Fibroblast of pulmonary artery (primary cell): Measurements from ENCODE around the gene TBRG1.

Experiments
- DNase-seq: peaks from one replicate; pipeline ENCODE4 v3.0.0-alpha.2; 2010; ENCODE audit warnings: low read depth
- H3K4me3 ChIP-seq: replicated peaks from 2 replicates; pipeline ENCODE4 v1.5.1; 2011; ENCODE audit warnings: low read depth, mild to moderate bottlenecking, control low read depth, low read length, moderate library complexity
- TF ChIP-seq, protein P1 (sequence below): IDR thresholded peaks from 2 replicates; pipeline ENCODE4 v1.5.1; 2011; ENCODE audit warnings: mild to moderate bottlenecking, control low read depth, low read length, inconsistent platforms; ENCODE audit errors: missing control alignments

The TBRG1 gene

DNA sequence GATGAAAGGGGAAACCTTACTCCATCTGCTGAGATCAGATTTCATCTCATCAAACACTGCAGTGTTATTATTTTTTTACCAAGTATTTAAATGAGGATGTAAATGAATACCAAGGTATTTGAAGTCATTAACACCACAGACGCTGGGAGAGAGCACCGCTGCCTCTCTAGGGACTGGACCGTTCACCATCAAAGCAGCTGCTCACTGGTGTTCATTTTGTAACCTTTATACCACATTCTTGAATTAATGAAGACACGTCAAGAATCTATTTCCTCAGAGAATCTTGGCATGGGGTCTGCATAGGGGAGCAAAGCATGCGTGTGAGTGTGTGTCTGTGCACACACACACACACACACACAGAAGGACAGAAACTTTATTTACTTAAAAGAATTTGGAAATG lies 35.2 kb downstream of the TBRG1 start:
- H3K4me3 ChIP-seq, result no peak overlapping the region
- no peak for DNase-seq
- TF ChIP-seq, protein P1, sequence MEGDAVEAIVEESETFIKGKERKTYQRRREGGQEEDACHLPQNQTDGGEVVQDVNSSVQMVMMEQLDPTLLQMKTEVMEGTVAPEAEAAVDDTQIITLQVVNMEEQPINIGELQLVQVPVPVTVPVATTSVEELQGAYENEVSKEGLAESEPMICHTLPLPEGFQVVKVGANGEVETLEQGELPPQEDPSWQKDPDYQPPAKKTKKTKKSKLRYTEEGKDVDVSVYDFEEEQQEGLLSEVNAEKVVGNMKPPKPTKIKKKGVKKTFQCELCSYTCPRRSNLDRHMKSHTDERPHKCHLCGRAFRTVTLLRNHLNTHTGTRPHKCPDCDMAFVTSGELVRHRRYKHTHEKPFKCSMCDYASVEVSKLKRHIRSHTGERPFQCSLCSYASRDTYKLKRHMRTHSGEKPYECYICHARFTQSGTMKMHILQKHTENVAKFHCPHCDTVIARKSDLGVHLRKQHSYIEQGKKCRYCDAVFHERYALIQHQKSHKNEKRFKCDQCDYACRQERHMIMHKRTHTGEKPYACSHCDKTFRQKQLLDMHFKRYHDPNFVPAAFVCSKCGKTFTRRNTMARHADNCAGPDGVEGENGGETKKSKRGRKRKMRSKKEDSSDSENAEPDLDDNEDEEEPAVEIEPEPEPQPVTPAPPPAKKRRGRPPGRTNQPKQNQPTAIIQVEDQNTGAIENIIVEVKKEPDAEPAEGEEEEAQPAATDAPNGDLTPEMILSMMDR, result no peak

DNA sequence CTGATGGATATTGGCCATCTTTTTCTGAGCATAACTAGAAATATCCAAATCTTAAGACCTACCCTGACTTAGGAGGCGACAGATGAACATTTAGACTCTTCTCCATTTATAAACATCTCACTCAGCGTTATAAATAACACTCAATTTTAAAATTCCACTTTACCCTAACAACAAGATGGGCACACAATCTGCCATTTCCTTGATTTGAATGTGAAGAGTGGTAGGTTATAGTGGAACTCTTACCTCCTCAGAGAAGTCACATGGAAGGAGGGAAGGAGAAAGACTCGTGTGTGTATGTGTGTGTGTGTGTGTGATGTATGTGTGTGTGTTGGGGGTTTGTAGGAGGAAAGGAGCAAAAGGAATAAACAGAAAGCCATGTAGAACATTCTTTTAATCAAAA lies 35.8 kb downstream of the TBRG1 start:
- DNase-seq, result no peak
- TF ChIP-seq, protein P1, result no peak
- H3K4me3 ChIP-seq, result no peak overlapping the region

DNA sequence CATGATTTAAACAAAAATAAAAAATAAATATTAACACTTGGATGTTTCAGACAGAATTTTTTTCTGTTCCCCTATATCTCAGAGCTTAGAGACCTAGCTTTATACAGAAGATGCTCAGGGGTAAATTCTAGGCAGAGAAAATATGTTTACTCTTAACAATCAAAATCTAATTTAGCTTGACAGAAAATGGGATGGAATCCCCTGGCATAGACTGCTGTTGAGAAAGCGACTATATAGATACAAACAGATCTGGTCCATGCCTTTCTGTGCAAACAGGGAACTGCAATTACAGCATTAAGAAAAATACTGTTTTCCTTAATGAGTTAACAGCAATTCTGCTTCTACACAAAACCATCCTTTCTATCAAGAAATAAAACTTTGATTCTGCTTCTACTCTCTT lies 36.3 kb downstream of the TBRG1 start:
- TF ChIP-seq, protein P1, result no peak
- H3K4me3 ChIP-seq, result no peak overlapping the region
- no peak for DNase-seq

DNA sequence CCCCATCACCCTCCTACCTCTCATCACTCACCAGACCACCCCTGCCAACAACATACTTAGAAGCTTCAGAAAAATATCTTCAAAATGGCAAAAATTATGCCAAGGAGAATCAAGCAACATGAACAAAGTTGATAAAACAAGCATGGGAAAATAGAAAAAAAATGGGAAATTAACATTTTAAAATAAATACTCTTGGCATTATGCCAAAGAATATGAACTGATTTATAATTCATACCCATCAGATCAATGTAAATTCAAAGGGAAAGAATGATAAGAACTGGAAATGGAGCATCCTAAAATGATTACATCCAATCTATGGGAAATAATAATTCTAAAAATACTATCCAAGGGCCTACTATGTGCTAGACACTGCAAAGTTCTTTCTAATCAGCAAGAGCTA lies 38.9 kb downstream of the TBRG1 start:
- no peak overlapping the region for H3K4me3 ChIP-seq
- DNase-seq, result no peak
- TF ChIP-seq, protein P1, result no peak

DNA sequence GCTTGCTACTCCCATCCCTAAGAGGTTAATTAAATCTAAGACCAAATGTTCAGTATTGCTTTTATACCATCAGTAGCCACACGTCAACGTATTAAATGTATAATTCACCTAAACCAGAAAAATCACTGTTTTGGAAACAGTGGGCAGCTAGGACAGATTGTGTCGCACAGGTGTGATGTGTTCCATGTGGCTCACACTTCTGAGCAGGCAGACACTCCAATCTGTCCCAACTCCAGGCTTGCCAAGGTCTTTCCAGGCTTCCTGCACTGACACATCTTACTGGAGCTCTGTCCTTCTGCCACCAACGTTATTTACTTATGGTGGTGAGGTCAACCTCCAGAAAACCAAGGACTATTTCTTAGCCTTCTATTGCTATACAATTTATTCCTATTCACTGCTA lies 39.4 kb downstream of the TBRG1 start:
- TF ChIP-seq, protein P1, result no peak
- no peak for DNase-seq
- no peak overlapping the region for H3K4me3 ChIP-seq

DNA sequence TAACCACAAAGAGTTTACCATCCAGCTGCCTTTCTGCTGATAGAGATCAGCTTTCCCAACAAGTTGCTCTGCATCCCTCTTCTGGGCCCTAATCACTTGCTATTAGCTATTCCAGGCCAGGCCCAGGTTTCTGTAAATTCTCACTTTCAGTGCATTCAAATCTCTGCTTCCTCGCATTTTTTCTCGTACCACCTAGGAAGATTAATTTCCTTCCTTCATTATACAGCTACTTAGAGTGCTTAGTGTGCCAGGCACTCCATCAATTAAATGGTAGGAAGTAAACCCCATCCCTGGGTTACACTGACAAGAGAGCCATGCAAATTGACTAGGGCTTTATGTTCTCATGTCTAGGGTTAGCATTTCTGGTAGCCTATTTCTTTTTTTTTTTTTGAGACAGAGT lies 41.2 kb downstream of the TBRG1 start:
- DNase-seq, result no peak
- H3K4me3 ChIP-seq, result no peak overlapping the region
- TF ChIP-seq, protein P1, result no peak

DNA sequence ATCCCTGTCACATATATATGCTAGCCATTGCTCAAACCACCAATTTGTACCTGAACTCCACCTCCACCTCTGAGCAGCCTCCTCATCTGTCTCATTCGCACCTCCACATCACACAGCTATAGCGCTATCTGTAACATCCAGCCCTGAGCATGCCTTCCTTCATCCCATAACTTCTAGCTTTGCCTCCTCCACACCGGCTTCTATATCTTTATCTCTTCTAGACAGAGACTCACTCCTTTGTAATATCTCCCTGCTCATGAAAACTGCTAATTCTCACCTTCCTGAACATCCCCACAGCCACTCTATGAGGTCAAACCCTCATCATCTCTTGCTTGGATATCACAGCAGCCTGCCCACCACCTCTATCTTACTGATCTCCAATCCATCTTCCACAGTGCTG lies 44.9 kb downstream of the TBRG1 start:
- no peak overlapping the region for H3K4me3 ChIP-seq
- DNase-seq, result no peak
- TF ChIP-seq, protein P1, result no peak
